RWPE1 (cell line): ENCODE data around the gene MAN2B2.
A peak's percentile ranks its signal among the peaks of the same experiment; 100 is the strongest.
"Not testable (repeated sequence)": the region's sequence is repeated elsewhere in the genome, so short reads cannot be mapped to it uniquely, and the experiment has no call there.

ENCODE experiments used
- CTCF ChIA-PET: fragments of 350-600 bp; sonication (Branson Sonifier 250); formaldehyde crosslinking; extraction: SDS; loops from one replicate; lab custom pipeline; 2021; lab: Yijun Ruan, JAX
- POLR2A ChIA-PET: fragments of 400-600 bp; formaldehyde crosslinking; extraction: SDS; loops from one replicate; lab custom pipeline; 2020; ENCODE audit warnings: antibody characterized with exemption; ENCODE audit not compliant: low non-redundant PET; lab: Yijun Ruan, JAX
- DNase-seq: peaks from one replicate; pipeline ENCODE4 v3.0.0; 2012; ENCODE audit warnings: low spot score
- H3K27ac ChIP-seq: fragments of 450-650 bp; 2 replicates; pipeline ENCODE4 v1.5.1; 2017
- TF ChIP-seq, protein P1 (sequence below): fragments of 450-650 bp; conservative IDR thresholded peaks from 2 replicates; pipeline ENCODE4 v1.5.1; 2017; ENCODE audit warnings: low read depth, mild to moderate bottlenecking

MAN2B2 gene

GRCh38 chr4:6662591-6662990, 87.6 kb downstream of the MAN2B2 start:
- POLR2A ChIA-PET, result no interaction called here
- CTCF ChIA-PET, result no interaction called here
- H3K27ac ChIP-seq, result no peak overlapping the region
- DNase-seq, result no peak
- TF ChIP-seq, protein P1, sequence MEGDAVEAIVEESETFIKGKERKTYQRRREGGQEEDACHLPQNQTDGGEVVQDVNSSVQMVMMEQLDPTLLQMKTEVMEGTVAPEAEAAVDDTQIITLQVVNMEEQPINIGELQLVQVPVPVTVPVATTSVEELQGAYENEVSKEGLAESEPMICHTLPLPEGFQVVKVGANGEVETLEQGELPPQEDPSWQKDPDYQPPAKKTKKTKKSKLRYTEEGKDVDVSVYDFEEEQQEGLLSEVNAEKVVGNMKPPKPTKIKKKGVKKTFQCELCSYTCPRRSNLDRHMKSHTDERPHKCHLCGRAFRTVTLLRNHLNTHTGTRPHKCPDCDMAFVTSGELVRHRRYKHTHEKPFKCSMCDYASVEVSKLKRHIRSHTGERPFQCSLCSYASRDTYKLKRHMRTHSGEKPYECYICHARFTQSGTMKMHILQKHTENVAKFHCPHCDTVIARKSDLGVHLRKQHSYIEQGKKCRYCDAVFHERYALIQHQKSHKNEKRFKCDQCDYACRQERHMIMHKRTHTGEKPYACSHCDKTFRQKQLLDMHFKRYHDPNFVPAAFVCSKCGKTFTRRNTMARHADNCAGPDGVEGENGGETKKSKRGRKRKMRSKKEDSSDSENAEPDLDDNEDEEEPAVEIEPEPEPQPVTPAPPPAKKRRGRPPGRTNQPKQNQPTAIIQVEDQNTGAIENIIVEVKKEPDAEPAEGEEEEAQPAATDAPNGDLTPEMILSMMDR, result no peak

DNA sequence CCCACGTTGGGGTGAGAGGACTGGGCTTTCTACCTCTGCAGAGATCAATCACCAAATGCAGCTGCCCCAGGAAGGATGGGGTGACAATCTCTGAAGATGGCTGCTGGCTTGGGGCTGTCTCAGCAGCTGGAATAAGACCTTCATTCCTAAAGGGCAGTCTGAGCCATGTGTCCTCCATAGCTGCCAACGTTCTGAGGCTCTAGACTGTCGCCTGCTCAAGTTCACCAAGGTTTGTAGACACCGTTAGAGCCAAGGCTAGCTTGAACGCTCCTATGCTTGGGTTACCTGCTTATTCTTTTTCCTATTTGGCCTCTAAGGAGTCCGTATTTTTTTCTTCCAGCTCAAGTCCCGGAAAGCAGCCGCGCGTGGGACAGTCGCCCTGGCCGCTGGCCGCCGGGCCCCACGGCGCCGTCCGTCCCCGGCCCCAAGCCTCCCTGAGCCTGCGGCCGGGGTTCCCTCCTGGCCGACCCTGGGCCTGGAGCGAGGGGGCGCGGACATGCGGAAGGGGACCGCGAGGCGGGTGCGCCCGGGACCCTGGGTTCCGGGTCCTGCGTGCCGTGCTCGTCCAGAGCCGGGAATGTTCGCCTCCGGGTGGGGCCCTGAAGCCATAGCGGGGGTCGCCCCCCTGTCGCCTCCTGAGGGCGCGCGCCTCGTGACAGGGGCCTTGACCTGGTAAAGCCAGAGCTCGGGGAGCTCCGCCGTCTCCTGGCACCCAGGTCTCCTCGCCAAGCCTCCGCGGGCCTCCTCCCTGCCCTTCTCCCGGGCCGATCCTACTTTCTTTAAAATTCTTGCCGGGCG, 88.8 kb downstream of the MAN2B2 start:
- H3K27ac ChIP-seq, result no peak overlapping the region
- CTCF ChIA-PET, result interaction anchor here (0.8 kb wide), 1 partner anchor 255 kb away, joined by 3 read pairs; no protein-coding TSS in a partner anchor
- DNase-seq, result no peak
- POLR2A ChIA-PET, result no interaction called here
- TF ChIP-seq, protein P1, result no peak

DNA sequence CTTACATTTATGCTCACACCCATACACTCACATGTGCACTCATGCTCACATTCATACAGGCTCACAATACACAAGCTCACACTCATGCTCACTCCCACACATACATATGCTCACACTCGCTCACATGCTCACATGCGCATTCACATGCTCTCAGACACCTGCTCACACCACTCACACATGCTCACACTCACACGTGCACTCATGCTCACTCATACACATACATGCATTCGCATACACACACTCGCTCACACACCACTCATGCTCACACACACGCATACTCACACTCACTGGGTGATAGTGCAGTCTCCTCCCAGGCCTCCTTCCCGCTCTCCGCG, 90.3 kb downstream of the MAN2B2 start:
- DNase-seq, result no peak
- POLR2A ChIA-PET, result no interaction called here
- TF ChIP-seq, protein P1, result no peak
- CTCF ChIA-PET, result no interaction called here
- H3K27ac ChIP-seq, result no peak overlapping the region

GRCh38 chr4:6668391-6668790, 93.4 kb downstream of the MAN2B2 start:
- TF ChIP-seq, protein P1, result no peak
- DNase-seq, result peak; percentile 36
- POLR2A ChIA-PET, result no interaction called here
- no peak overlapping the region for H3K27ac ChIP-seq
- CTCF ChIA-PET, result no interaction called here

GRCh38 chr4:6671648-6672047, 96.7 kb downstream of the MAN2B2 start:
- H3K27ac ChIP-seq, result peak overlapping the region; percentile 87
- CTCF ChIA-PET, result no interaction called here
- POLR2A ChIA-PET, result no interaction called here
- TF ChIP-seq, protein P1, result no peak
- DNase-seq, result no peak

DNA sequence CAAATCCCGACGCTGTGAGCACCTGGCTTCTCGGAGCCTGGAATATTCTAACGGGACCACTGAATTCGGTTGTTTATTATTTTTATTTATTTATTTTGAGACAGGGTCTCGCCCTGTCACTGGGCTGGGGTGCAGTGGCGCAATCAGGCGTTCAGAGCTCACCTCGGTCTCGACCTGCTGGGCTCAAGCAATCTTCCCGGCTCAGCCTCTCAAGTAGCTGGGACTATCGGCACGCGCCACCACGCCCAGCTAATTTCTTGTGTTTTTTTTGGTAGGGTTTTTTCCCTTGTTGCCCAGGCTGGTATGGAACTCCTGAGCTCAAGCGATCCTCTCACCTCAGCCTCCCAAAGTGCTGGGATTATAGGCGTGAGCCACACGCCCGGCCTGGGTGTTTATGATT, 97.1 kb downstream of the MAN2B2 start:
- peak overlapping the region; percentile 87 for H3K27ac ChIP-seq
- DNase-seq, result no peak
- POLR2A ChIA-PET, result no interaction called here
- CTCF ChIA-PET, result no interaction called here
- TF ChIP-seq, protein P1, result no peak

DNA sequence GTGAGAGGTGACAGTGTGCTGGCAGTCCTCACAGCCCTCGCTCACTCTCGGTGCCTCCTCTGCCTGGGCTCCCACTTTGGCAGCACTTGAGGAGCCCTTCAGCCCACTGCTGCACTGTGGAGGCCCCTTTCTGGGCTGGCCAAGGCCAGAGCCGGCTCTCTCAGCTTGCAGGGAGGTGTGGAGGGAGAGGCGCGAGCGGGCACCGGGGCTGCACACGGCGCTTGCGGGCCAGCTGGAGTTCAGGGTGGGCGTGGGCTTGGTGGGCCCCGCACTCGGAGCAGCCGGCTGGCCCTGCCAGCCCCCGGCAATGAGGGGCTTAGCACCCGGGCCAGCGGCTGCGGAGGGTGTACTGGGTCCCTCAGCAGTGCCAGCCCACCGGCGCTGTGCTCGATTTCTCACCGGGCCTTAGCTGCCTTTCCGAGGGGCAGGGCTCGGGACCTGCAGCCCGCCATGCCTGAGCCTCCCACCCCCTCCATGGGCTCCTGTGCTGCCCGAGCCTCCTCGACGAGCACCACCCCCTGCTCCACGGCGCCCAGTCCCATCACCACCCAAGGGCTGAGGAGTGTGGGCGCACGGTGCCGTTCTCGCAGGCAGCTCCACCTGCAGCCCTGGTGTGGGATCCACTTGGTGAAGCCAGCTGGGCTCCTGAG, 97.7 kb downstream of the MAN2B2 start:
- CTCF ChIA-PET, DNase-seq, POLR2A ChIA-PET: not testable (repeated sequence)
- peak overlapping the region; percentile 87 for H3K27ac ChIP-seq
